Measurements from ENCODE around the gene ORC1. TPM values are rescaled to one million over a fixed set of nuclear protein-coding genes. Genes with fewer than 3 reads are reported as not detected.

The ORC1 gene
- total RNA-seq: 8.1 TPM

GRCh38 chr1:52404116-52404974, at the start of gene ORC1, which contains the start of gene PRPF38A:
Gene ORC1, minus strand, starts transcription at chr1:52404423. Its CDS starts 2,200 bp downstream, at chr1:52402223.
Gene PRPF38A, plus strand, starts transcription at chr1:52404602. Its CDS starts 148 bp downstream, at chr1:52404750.
- DNase-seq (ENCODE audit: low read depth in 2 of 3, low spot score in 2 of 3): peak; percentile 90 to 99 (median 97)

GRCh38 chr1:52444463-52444862, 40.2 kb upstream of the ORC1 start:
- no peak for DNase-seq (ENCODE audit: low read depth in 2 of 3, low spot score in 2 of 3)

GRCh38 chr1:52439976-52440375, 35.8 kb upstream of the ORC1 start:
- no peak for DNase-seq (ENCODE audit: low read depth in 2 of 3, low spot score in 2 of 3)

- DNase-seq (ENCODE audit: low read depth in 2 of 3, low spot score in 2 of 3): no peak
These were observed 32.6 kb upstream of the ORC1 start for GRCh38 chr1:52436817-52437216.

- DNase-seq (ENCODE audit: low read depth in 2 of 3, low spot score in 2 of 3): no peak
These were observed 31.4 kb upstream of the ORC1 start for GRCh38 chr1:52435650-52436049.

GRCh38 chr1:52435211-52435610, 31.0 kb upstream of the ORC1 start:
- DNase-seq (ENCODE audit: low read depth in 2 of 3, low spot score in 2 of 3): no peak

- DNase-seq (ENCODE audit: low read depth in 2 of 3, low spot score in 2 of 3): no peak
These were observed 28.6 kb upstream of the ORC1 start for GRCh38 chr1:52432807-52433206.

GRCh38 chr1:52427152-52427551, 22.9 kb upstream of the ORC1 start:
- DNase-seq (ENCODE audit: low read depth in 2 of 3, low spot score in 2 of 3): no peak

- DNase-seq (ENCODE audit: low read depth in 2 of 3, low spot score in 2 of 3): no peak
These were observed 22.1 kb upstream of the ORC1 start for GRCh38 chr1:52426371-52426770.

GRCh38 chr1:52424813-52425212, 20.6 kb upstream of the ORC1 start:
- no peak for DNase-seq (ENCODE audit: low read depth in 2 of 3, low spot score in 2 of 3)

- peak; percentile 28 to 79 (median 56) for DNase-seq (ENCODE audit: low read depth in 2 of 3, low spot score in 2 of 3)
These were observed 20.0 kb upstream of the ORC1 start for GRCh38 chr1:52424231-52424636.

GRCh38 chr1:52423771-52424170, 19.5 kb upstream of the ORC1 start:
- peak; percentile 41 to 64 (median 49) for DNase-seq (ENCODE audit: low read depth in 2 of 3, low spot score in 2 of 3)

GRCh38 chr1:52423055-52423454, 18.8 kb upstream of the ORC1 start:
- DNase-seq (ENCODE audit: low read depth in 2 of 3, low spot score in 2 of 3): no peak

- no peak for DNase-seq (ENCODE audit: low read depth in 2 of 3, low spot score in 2 of 3)
These were observed 16.5 kb upstream of the ORC1 start for GRCh38 chr1:52420713-52421112.

- DNase-seq (ENCODE audit: low read depth in 2 of 3, low spot score in 2 of 3): no peak
These were observed 12.6 kb upstream of the ORC1 start for GRCh38 chr1:52416811-52417210.

- DNase-seq (ENCODE audit: low read depth in 2 of 3, low spot score in 2 of 3): no peak
These were observed 10.7 kb upstream of the ORC1 start for GRCh38 chr1:52414942-52415341.

- DNase-seq (ENCODE audit: low read depth in 2 of 3, low spot score in 2 of 3): no peak
These were observed 9.3 kb upstream of the ORC1 start for GRCh38 chr1:52413410-52413989.

GRCh38 chr1:52404975-52405338, 734 bp upstream of the ORC1 start:
- no peak for DNase-seq (ENCODE audit: low read depth in 2 of 3, low spot score in 2 of 3)

- peak; percentile 24 to 72 (median 51) for DNase-seq (ENCODE audit: low read depth in 2 of 3, low spot score in 2 of 3)
These were observed 582 bp downstream of the ORC1 start for GRCh38 chr1:52403566-52404115.

- DNase-seq (ENCODE audit: low read depth in 2 of 3, low spot score in 2 of 3): no peak
These were observed 1.4 kb downstream of the ORC1 start for GRCh38 chr1:52402860-52403240.

- DNase-seq (ENCODE audit: low read depth in 2 of 3, low spot score in 2 of 3): no peak
These were observed 4.1 kb downstream of the ORC1 start for GRCh38 chr1:52400131-52400530.

GRCh38 chr1:52399629-52400028, 4.6 kb downstream of the ORC1 start:
- DNase-seq (ENCODE audit: low read depth in 2 of 3, low spot score in 2 of 3): no peak
